Body of pancreas (tissue), 4 donors: ENCODE data around the gene PIK3CD. TPM values are rescaled to one million over a fixed set of nuclear protein-coding genes. Genes with fewer than 3 reads are reported as not detected.
"Not testable (repeated sequence)": the region's sequence is repeated elsewhere in the genome, so short reads cannot be mapped to it uniquely, and the experiment has no call there.

Source experiments
- ATAC-seq: fragments of 150-250 bp; one replicate; pipeline ENCODE4 v1.9.1; 2016
- DNase-seq, 4 donors: peaks; one replicate each; pipeline ENCODE4 v3.0.0-alpha.2; 2019
- H3K27ac ChIP-seq, 4 donors: fragments of 200-600 bp; sonication (generic); 1 replicate in 3 of 4; 2 replicates in 1 of 4; pipeline versions ENCODE4 v1.5.1 to v1.6.1; 2016 to 2019; ENCODE audit warnings: mild to moderate bottlenecking in 1 of 4, mixed read lengths in 1 of 4, moderate library complexity in 1 of 4
- H3K27me3 ChIP-seq, 2 donors: fragments of 200-600 bp; sonication (generic); one replicate each; pipeline ENCODE4 v1.6.0; 2016; ENCODE audit warnings: mild to moderate bottlenecking in 1 of 2
- H3K36me3 ChIP-seq, 2 donors: fragments of 200-600 bp; sonication (generic); replicated peaks in 1 of 2; 2 replicates each; pipeline ENCODE4 v1.5.1; 2016; ENCODE audit warnings: low read depth in 2 of 2; ENCODE audit not compliant: insufficient read depth in 1 of 2
- H3K4me1 ChIP-seq: fragments of 200-600 bp; sonication (generic); one replicate; pipeline ENCODE4 v1.6.0; 2016
- H3K4me3 ChIP-seq, 2 donors: fragments of 200-600 bp; sonication (generic); 1 replicate in 1 of 2; 2 replicates in 1 of 2; pipeline ENCODE4 v1.5.1; 2016 to 2019
- H3K9me3 ChIP-seq, 3 donors: fragments of 200-600 bp; sonication (generic); 1 replicate in 2 of 3; 2 replicates in 1 of 3; pipeline ENCODE4 v1.5.1; 2016
- POLR2A ChIP-seq, 3 donors: fragments of 450-650 bp; IDR thresholded peaks; one replicate each; pipeline ENCODE4 v1.6.1; 2016; ENCODE audit warnings: antibody characterized with exemption in 3 of 3, mild to moderate bottlenecking in 2 of 3
- WGBS, 2 donors: methylation state at CpG; one replicate each; pipeline ENCODE4 v1.1.5; 2017; 5-methylcytosine and 5-hydroxymethylcytosine counted together
- intact Hi-C: fragments of 100-400 bp; cut with DNase I; formaldehyde crosslinking; loops from one replicate; pipeline ENCODE4 v1.15.1; 2023
- total RNA-seq, 2 donors: library from RNA; depleted of rRNA; stranded (reverse); fragments of >200 nt; gene quantifications; one replicate each; pipeline ENCODE4 v1.1.0, GENCODE V29; 2016
- TF ChIP-seq, protein P1 (sequence below), 7 experiments: fragments of 450-650 bp in 4 of 7; fragments of 200-600 bp in 3 of 7; sonication (generic) in 3 of 7; IDR thresholded peaks; one replicate each; pipeline ENCODE4 v1.5.1; 2016 to 2019; ENCODE audit warnings: antibody characterized with exemption in 7 of 7

PIK3CD gene
- total RNA-seq, 2 donors from 2014 or later: 3.3 to 6.2 TPM

- peak; percentile 42 to 62 (median 48) for DNase-seq
- 26 to 33% methylated on average over 5 to 15 of the region's 16 CpGs for WGBS, 2 donors
These were observed 36.0 kb upstream of the PIK3CD start for GRCh38 chr1:9615316-9616063.

DNA sequence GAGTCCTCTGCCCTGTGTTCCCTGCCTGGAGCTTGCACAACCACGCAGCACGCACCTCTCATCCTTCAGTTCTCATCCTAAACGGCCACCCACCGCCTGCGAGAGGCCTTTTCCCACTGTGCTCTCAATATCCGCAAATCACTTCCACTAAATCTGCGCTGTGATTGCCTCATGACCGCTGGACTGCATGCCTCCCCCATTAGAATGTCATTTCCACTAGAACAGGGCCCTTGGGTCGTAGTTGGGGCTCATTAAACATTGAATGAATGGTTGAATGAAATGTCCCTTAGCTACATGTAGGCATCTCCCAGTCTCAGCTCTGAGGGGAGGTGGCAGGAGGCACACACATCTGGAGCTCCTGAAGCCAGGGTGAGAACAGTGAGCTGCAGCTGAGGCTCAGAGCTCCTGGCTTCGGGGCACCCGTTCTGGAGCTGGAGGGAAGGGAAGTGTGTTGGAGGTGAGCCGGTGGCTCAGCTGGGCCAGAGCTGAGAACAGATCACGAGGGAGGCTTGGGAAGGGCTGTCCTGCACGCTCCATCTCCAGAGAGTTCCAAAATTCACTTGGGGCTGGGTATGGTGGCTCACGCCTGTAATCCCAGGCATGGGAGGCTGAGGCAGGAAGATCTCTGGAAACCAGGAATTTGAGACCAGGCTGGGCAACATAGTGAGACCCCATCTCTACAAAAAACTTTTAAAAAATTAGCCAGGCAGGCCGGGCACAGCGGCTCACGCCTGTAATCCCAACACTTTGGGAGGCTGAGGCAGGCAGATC lies 32.4 kb upstream of the PIK3CD start:
- Histone ChIP-seq H3K4me1 (no peaks in the 10 kb centered on the region), H3K27ac (no peak overlapping the region), H3K36me3 (no peaks in the 10 kb centered on the region), H3K27me3 (no peaks in the 10 kb centered on the region), H3K4me3 (no peak overlapping the region), H3K9me3 (no peaks in the 10 kb centered on the region)
- WGBS, 2 donors: 58 to 66% methylated on average over 15 to 18 of the region's 18 CpGs
- DNase-seq (no peak), ATAC-seq (no peak)
- intact Hi-C loops: no loop called here
- TF ChIP-seq, protein P1, sequence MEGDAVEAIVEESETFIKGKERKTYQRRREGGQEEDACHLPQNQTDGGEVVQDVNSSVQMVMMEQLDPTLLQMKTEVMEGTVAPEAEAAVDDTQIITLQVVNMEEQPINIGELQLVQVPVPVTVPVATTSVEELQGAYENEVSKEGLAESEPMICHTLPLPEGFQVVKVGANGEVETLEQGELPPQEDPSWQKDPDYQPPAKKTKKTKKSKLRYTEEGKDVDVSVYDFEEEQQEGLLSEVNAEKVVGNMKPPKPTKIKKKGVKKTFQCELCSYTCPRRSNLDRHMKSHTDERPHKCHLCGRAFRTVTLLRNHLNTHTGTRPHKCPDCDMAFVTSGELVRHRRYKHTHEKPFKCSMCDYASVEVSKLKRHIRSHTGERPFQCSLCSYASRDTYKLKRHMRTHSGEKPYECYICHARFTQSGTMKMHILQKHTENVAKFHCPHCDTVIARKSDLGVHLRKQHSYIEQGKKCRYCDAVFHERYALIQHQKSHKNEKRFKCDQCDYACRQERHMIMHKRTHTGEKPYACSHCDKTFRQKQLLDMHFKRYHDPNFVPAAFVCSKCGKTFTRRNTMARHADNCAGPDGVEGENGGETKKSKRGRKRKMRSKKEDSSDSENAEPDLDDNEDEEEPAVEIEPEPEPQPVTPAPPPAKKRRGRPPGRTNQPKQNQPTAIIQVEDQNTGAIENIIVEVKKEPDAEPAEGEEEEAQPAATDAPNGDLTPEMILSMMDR (IDR thresholded peaks at IDR 0.05): no peak
- no peak for TF ChIP-seq POLR2A (IDR thresholded peaks at IDR 0.05)

More at GRCh38 chr1:9615316-9616063, 36.0 kb upstream of the PIK3CD start:
- TF ChIP-seq, protein P1 (IDR thresholded peaks at IDR 0.05): peak; percentile 21 to 57 (median 47)
- TF ChIP-seq POLR2A (IDR thresholded peaks at IDR 0.05): no peak
- Histone ChIP-seq H3K27ac (no peak overlapping the region), H3K36me3 (peaks cover 0 to 5% of the 10 kb centered on the region in 2 donors), H3K4me1 (no peaks in the 10 kb centered on the region), H3K4me3 (no peak overlapping the region), H3K9me3 (no peaks in the 10 kb centered on the region), H3K27me3 (no peaks in the 10 kb centered on the region)
- ATAC-seq: peak; percentile 63
- intact Hi-C loops: no loop called here

DNA sequence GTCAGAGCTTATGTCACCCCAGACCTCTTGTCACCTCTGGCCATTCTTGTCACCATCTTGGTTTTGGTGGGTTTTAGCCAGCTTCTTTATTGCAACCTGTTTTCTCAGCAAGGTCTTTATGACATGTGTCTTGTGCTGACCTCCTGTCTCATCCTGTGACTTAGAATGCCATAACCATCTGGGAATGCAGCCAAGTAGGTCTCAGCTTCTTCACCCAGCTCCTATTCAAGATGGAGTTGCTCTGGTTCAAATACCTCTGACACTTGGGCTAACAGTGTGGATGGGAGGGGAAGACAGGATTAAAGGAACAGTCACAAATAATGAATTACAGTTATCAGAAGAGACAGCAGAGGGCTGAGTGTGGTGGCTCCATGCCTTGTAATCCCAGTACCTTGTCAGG lies 30.5 kb upstream of the PIK3CD start:
- no peak for TF ChIP-seq POLR2A (IDR thresholded peaks at IDR 0.05)
- TF ChIP-seq, protein P1 (IDR thresholded peaks at IDR 0.05): no peak
- H3K27ac ChIP-seq: no peak overlapping the region
- intact Hi-C loops: no loop called here
- H3K36me3 ChIP-seq: no peaks in the 10 kb centered on the region
- ATAC-seq: no peak
- no peaks in the 10 kb centered on the region for H3K9me3 ChIP-seq
- no peak overlapping the region for H3K4me3 ChIP-seq
- H3K27me3 ChIP-seq: no peaks in the 10 kb centered on the region
- H3K4me1 ChIP-seq: no peaks in the 10 kb centered on the region
- no peak for DNase-seq

DNA sequence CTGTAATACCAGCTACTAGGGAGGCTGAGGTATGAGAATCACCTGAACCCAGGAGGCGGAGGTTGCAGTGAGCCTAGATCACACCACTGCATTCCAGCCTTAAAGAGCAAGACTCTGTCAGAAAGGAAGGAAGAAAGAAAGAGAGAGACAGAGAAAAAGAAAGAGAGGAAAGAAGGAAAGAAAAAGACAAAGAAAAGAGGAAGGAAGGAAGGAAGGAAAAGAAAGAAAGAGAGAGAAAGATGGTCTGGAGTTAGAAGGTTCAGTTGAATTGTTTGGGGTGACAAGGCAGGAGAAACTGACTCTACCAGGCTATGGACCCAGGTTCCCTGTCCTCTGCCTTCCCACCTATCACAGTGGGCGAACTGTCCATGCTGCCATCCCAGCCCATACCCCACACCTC lies 27.4 kb upstream of the PIK3CD start:
- no peak overlapping the region for H3K4me3 ChIP-seq
- no peaks in the 10 kb centered on the region for H3K27me3 ChIP-seq
- ATAC-seq (no peak), DNase-seq (no peak)
- H3K36me3 ChIP-seq: no peaks in the 10 kb centered on the region
- TF ChIP-seq POLR2A (IDR thresholded peaks at IDR 0.05): no peak
- TF ChIP-seq, protein P1 (IDR thresholded peaks at IDR 0.05): no peak
- no peak overlapping the region for H3K27ac ChIP-seq
- H3K9me3 ChIP-seq: no peaks in the 10 kb centered on the region
- WGBS, 2 donors: 90 to 91% methylated on average over 2 of the region's 2 CpGs
- intact Hi-C loops: no loop called here
- H3K4me1 ChIP-seq: no peaks in the 10 kb centered on the region

DNA sequence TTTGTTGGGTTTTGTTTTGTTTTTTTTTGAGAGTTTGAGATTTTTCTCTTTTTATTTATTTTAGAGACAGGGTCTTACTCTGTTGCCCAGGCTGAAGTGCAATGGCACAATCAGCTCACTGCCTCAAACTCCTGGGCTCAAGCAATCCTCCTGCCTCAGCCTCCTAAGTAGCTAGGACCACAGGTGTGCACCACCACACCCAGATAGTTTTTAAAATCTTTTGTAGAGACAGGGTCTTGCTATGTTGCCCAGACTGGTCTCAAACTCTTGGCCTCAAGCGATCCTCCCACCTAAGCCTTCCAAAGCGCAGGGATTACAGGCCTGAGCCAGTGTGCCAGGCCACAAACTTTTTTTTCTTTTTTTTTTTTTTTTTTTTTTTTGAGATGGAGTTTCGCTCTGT lies 26.5 kb upstream of the PIK3CD start:
- ATAC-seq, H3K27me3 ChIP-seq, H3K9me3 ChIP-seq, H3K4me3 ChIP-seq, DNase-seq, H3K4me1 ChIP-seq, H3K36me3 ChIP-seq, H3K27ac ChIP-seq, intact Hi-C loops: not testable (repeated sequence)
- WGBS, 2 donors: 91 to 100% methylated on average over 2 to 3 of the region's 3 CpGs
